Stimulated activated CD4-positive, alpha-beta T cell treated with anti-CD3 and anti-CD28 coated beads, Interleukin-2, amount 100 ng/mL, for 4 hours (primary cell): ENCODE data around the gene UCP1.

Experiments
- DNase-seq: peaks from one replicate; pipeline ENCODE4 v3.0.0-alpha.2; 2020; ENCODE audit warnings: low read depth

Gene UCP1

GRCh38 chr4:140568507-140569306, at the start of gene UCP1:
UCP1 (minus strand) TSS chr4:140568961; CDS start chr4:140568729, 232 bp downstream.
- DNase-seq, result no peak

- no peak for DNase-seq
Measured at GRCh38 chr4:140617499-140618248, 48.9 kb upstream of the UCP1 start.

GRCh38 chr4:140615451-140615850, 46.7 kb upstream of the UCP1 start:
- no peak for DNase-seq

- DNase-seq, result no peak
Measured at GRCh38 chr4:140612357-140612756, 43.6 kb upstream of the UCP1 start.

- DNase-seq, result no peak
Measured at GRCh38 chr4:140611854-140612253, 43.1 kb upstream of the UCP1 start.

GRCh38 chr4:140609548-140610425, 41.0 kb upstream of the UCP1 start:
- no peak for DNase-seq

- no peak for DNase-seq
Measured at GRCh38 chr4:140607852-140608251, 39.1 kb upstream of the UCP1 start.

GRCh38 chr4:140604544-140604943, 35.8 kb upstream of the UCP1 start:
- DNase-seq, result no peak

- no peak for DNase-seq
Measured at GRCh38 chr4:140603286-140603685, 34.5 kb upstream of the UCP1 start.

- no peak for DNase-seq
Measured at GRCh38 chr4:140602714-140603113, 34.0 kb upstream of the UCP1 start.

GRCh38 chr4:140600408-140600807, 31.6 kb upstream of the UCP1 start:
- no peak for DNase-seq

- DNase-seq, result no peak
Measured at GRCh38 chr4:140595065-140595464, 26.3 kb upstream of the UCP1 start.

GRCh38 chr4:140584439-140584838, 15.7 kb upstream of the UCP1 start:
- no peak for DNase-seq

- DNase-seq, result no peak
Measured at GRCh38 chr4:140581078-140581477, 12.3 kb upstream of the UCP1 start.

- DNase-seq, result no peak
Measured at GRCh38 chr4:140579278-140579677, 10.5 kb upstream of the UCP1 start.

- DNase-seq, result no peak
Measured at GRCh38 chr4:140575489-140575888, 6.7 kb upstream of the UCP1 start.

GRCh38 chr4:140571620-140572019, 2.9 kb upstream of the UCP1 start:
- DNase-seq, result no peak

- no peak for DNase-seq
Measured at GRCh38 chr4:140569307-140569638, 512 bp upstream of the UCP1 start.

GRCh38 chr4:140559696-140560095, 9.1 kb downstream of the UCP1 start:
- no peak for DNase-seq

GRCh38 chr4:140557831-140558435, 10.8 kb downstream of the UCP1 start:
- DNase-seq, result no peak

- no peak for DNase-seq
Measured at GRCh38 chr4:140556372-140557085, 12.2 kb downstream of the UCP1 start.
